OCI-LY7 (cell line): Measurements from ENCODE around the gene ACTN1. TPM values are rescaled to one million over a fixed set of nuclear protein-coding genes. Genes with fewer than 3 reads are reported as not detected.

Experiments used
- BruUV-seq: library from RNA; stranded (reverse); fragments of 400-500 nt; replicated peaks from 2 replicates; lab custom pipeline; 2021; lab: Mats Ljungman, UMichigan
- CTCF ChIA-PET: fragments of 300-600 bp; sonication (Branson Sonifier 250); formaldehyde crosslinking; loops from one replicate; lab custom pipeline; 2022; ENCODE audit warnings: antibody characterized with exemption; ENCODE audit not compliant: unreplicated experiment; lab: Charles Lee
- POLR2A ChIA-PET: fragments of 300-600 bp; sonication (Branson Sonifier 250); formaldehyde crosslinking; loops from one replicate; lab custom pipeline; 2022; ENCODE audit warnings: antibody characterized with exemption; lab: Charles Lee
- DNase-seq: peaks from one replicate; pipeline ENCODE4 v3.0.0-alpha.2; 2015; ENCODE audit warnings: low spot score
- H2AFZ ChIP-seq: fragments of 200-600 bp; sonication (generic), shearing (Covaris generic); 2 replicates; pipeline ENCODE4 v1.6.1; 2014; ENCODE audit warnings: mild to moderate bottlenecking, antibody characterized with exemption, low read length, moderate library complexity
- H3K27ac ChIP-seq: fragments of 200-600 bp; sonication (generic); 2 replicates; pipeline ENCODE4 v1.5.1; 2014; ENCODE audit warnings: mixed run types, low read depth, mild to moderate bottlenecking, moderate library complexity, low read length, inconsistent platforms; ENCODE audit not compliant: poor library complexity, severe bottlenecking
- H3K36me3 ChIP-seq: fragments of 200-600 bp; sonication (generic); 2 replicates; pipeline ENCODE4 v1.6.1; 2014; ENCODE audit warnings: mild to moderate bottlenecking, antibody characterized with exemption, low read length, moderate library complexity, mixed read lengths; ENCODE audit not compliant: insufficient read depth
- H3K4me1 ChIP-seq: fragments of 200-600 bp; sonication (generic); 2 replicates; pipeline ENCODE4 v1.5.1; 2014; ENCODE audit warnings: mild to moderate bottlenecking, low read length; ENCODE audit not compliant: insufficient read depth, poor library complexity, severe bottlenecking
- H3K4me2 ChIP-seq: fragments of 200-600 bp; sonication (generic); 2 replicates; pipeline ENCODE4 v1.6.1; 2014; ENCODE audit warnings: mild to moderate bottlenecking, low read length
- H3K4me3 ChIP-seq: fragments of 200-600 bp; sonication (generic); 2 replicates; pipeline ENCODE4 v1.5.1; 2014; ENCODE audit warnings: mild to moderate bottlenecking, low read depth, low read length; ENCODE audit not compliant: poor library complexity, severe bottlenecking
- H3K79me2 ChIP-seq: fragments of 200-600 bp; sonication (generic); 2 replicates; pipeline ENCODE4 v1.6.1; 2016; ENCODE audit warnings: low read depth, mild to moderate bottlenecking, low read length, moderate library complexity, mixed read lengths; ENCODE audit not compliant: insufficient read depth
- H3K9me2 ChIP-seq: fragments of 200-600 bp; sonication (generic); 2 replicates; pipeline ENCODE4 v1.6.1; 2016; ENCODE audit warnings: mild to moderate bottlenecking, low read length, mixed read lengths; ENCODE audit not compliant: insufficient read depth
- H3K9me3 ChIP-seq: fragments of 200-600 bp; sonication (generic); 2 replicates; pipeline ENCODE4 v1.6.1; 2014; ENCODE audit warnings: mild to moderate bottlenecking, mixed run types, low read length, mixed read lengths
- H4K20me1 ChIP-seq: fragments of 200-600 bp; sonication (generic); 2 replicates; pipeline ENCODE4 v1.6.1; 2014; ENCODE audit warnings: mild to moderate bottlenecking, antibody characterized with exemption, low read length, moderate library complexity, mixed read lengths; ENCODE audit not compliant: insufficient read depth
- CTCF ChIP-seq: fragments of 200-600 bp; sonication (generic); conservative IDR thresholded peaks from 2 replicates; pipeline ENCODE4 v1.5.1; 2014; ENCODE audit warnings: mild to moderate bottlenecking, antibody characterized with exemption, low read length, moderate library complexity, mixed read lengths
- EZH2phosphoT487 ChIP-seq: fragments of 200-600 bp; sonication (generic); IDR thresholded peaks from 2 replicates; pipeline ENCODE4 v1.6.1; 2018; ENCODE audit warnings: low read depth, borderline replicate concordance, mild to moderate bottlenecking, mixed run types, antibody characterized with exemption, low read length, moderate library complexity, mixed read lengths
- intact Hi-C: fragments of 100-400 bp; cut with micrococcal nuclease; formaldehyde crosslinking; loops from one replicate; pipeline ENCODE4 v1.10.0; 2022; ENCODE audit not compliant: unreplicated experiment
- total RNA-seq, 2 experiments: library from RNA; depleted of rRNA in 1 of 2; stranded (reverse); fragments of >200 nt in 1 of 2; shearing (Covaris generic) in 1 of 2; gene quantifications; 2 replicates each; pipeline ENCODE4 v1.2.3, GENCODE V29; 2014 to 2022

ACTN1 gene
- total RNA-seq, 2 experiments from 2014 or later: 0.51 to 1.8 TPM

GRCh38 chr14:68882235-68882634, 96.9 kb downstream of the ACTN1 start:
- ChIA-PET POLR2A (no interaction called here), CTCF (no interaction called here)
- intact Hi-C loops: no loop called here
- H3K9me3 ChIP-seq: no peaks in the 10 kb centered on the region
- H3K4me1 ChIP-seq: peaks cover 5% of the 10 kb centered on the region
- no peak overlapping the region for H2AFZ ChIP-seq
- TF ChIP-seq CTCF (no peak), EZH2phosphoT487 (no peak)
- DNase-seq: no peak
- H3K36me3 ChIP-seq: no peaks in the 10 kb centered on the region
- no peaks in the 10 kb centered on the region for H3K79me2 ChIP-seq
- no TSS peak for BruUV-seq
- no peaks in the 10 kb centered on the region for H4K20me1 ChIP-seq
- H3K4me3 ChIP-seq: no peak overlapping the region
- H3K9me2 ChIP-seq: no peaks in the 10 kb centered on the region
- H3K27ac ChIP-seq: no peak overlapping the region
- H3K4me2 ChIP-seq: no peak overlapping the region

GRCh38 chr14:68881396-68881795, 97.7 kb downstream of the ACTN1 start:
- no peak for DNase-seq
- no TSS peak for BruUV-seq
- no peaks in the 10 kb centered on the region for H3K36me3 ChIP-seq
- no peak overlapping the region for H3K4me3 ChIP-seq
- no peaks in the 10 kb centered on the region for H4K20me1 ChIP-seq
- CTCF ChIA-PET: no interaction called here
- no peak overlapping the region for H2AFZ ChIP-seq
- no peaks in the 10 kb centered on the region for H3K9me3 ChIP-seq
- no peaks in the 10 kb centered on the region for H3K9me2 ChIP-seq
- intact Hi-C loops: no loop called here
- no peak overlapping the region for H3K4me2 ChIP-seq
- H3K4me1 ChIP-seq: peaks cover 5% of the 10 kb centered on the region
- TF ChIP-seq CTCF (no peak), EZH2phosphoT487 (no peak)
- no peak overlapping the region for H3K27ac ChIP-seq
- H3K79me2 ChIP-seq: no peaks in the 10 kb centered on the region
- POLR2A ChIA-PET: interaction anchor here (0.6 kb wide), 1 partner anchor 12 kb away, joined by 3 read pairs; no protein-coding TSS in a partner anchor

GRCh38 chr14:68880581-68881105, 98.5 kb downstream of the ACTN1 start:
- CTCF ChIA-PET: no interaction called here

More at GRCh38 chr14:68880581-68881105, 98.5 kb downstream of the ACTN1 start:
- Histone ChIP-seq H3K27ac (no peak overlapping the region), H3K36me3 (no peaks in the 10 kb centered on the region), H3K9me2 (no peaks in the 10 kb centered on the region), H3K4me1 (peaks cover 5% of the 10 kb centered on the region), H3K4me2 (no peak overlapping the region), H2AFZ (no peak overlapping the region), H3K79me2 (no peaks in the 10 kb centered on the region), H4K20me1 (no peaks in the 10 kb centered on the region), H3K4me3 (no peak overlapping the region), H3K9me3 (no peaks in the 10 kb centered on the region)
- BruUV-seq: no TSS peak
- POLR2A ChIA-PET: interaction anchor here (0.6 kb wide), 1 partner anchor 976 kb away, joined by 3 read pairs; no protein-coding TSS in a partner anchor
- TF ChIP-seq CTCF (no peak), EZH2phosphoT487 (no peak)
- intact Hi-C loops: no loop called here
- no peak for DNase-seq
